ENCODE results near the gene TBC1D22A. TPM values are rescaled to one million over a fixed set of nuclear protein-coding genes. Genes with fewer than 3 reads are reported as not detected.

Gene TBC1D22A
- total RNA-seq, 2 donors from 2014 or later: 21.0 to 27.9 TPM

- Mint-ChIP-seq H3K4me1 (peaks cover 3% of the 10 kb centered on the region), H3K9me3 (peaks cover 6% of the 10 kb centered on the region), H3K36me3 (ENCODE audit: low read depth) (no peaks in the 10 kb centered on the region), H3K4me3 (no peak overlapping the region), H3K27me3 (ENCODE audit: insufficient read depth) (peaks cover 19% of the 10 kb centered on the region), H3K27ac (no peak overlapping the region)
- DNase-seq: no peak
- Histone ChIP-seq H3K4me3 (ENCODE audit: low read length) (no peak overlapping the region), H3K4me1 (ENCODE audit: control insufficient read depth, insufficient read depth, low read length) (peaks cover 6% of the 10 kb centered on the region), H3K9ac (ENCODE audit: extremely low read depth, low read length, poor library complexity, severe bottlenecking) (no peak overlapping the region), H3K9me3 (ENCODE audit: control insufficient read depth, low read length) (no peaks in the 10 kb centered on the region), H3K36me3 (ENCODE audit: control insufficient read depth, insufficient read depth, low read length) (no peaks in the 10 kb centered on the region), H3K27me3 (ENCODE audit: control insufficient read depth, insufficient read depth, low read length, poor library complexity, severe bottlenecking) (peaks cover 15% of the 10 kb centered on the region), H3K27ac (ENCODE audit: low read depth, low read length) (no peak overlapping the region)
- TF ChIP-seq CTCF (conservative IDR thresholded peaks at IDR 0.05): no peak
- 89 to 90% methylated on average over 4 to 6 of the region's 6 CpGs for WGBS, 2 experiments (ENCODE audit: insufficient coverage in 1 of 2, insufficient read length in 1 of 2)
These were observed 19.8 kb upstream of the TBC1D22A start for GRCh38 chr22:46742576-46743221.

GRCh38 chr22:46744581-46744980 is 17.9 kb upstream of the TBC1D22A start:
- H3K36me3 ChIP-seq (ENCODE audit: control insufficient read depth, insufficient read depth, low read length): no peaks in the 10 kb centered on the region
- peaks cover 29% of the 10 kb centered on the region for H3K27me3 Mint-ChIP-seq (ENCODE audit: insufficient read depth)
- H3K4me3 ChIP-seq (ENCODE audit: low read length): no peak overlapping the region
- WGBS, 2 experiments (ENCODE audit: insufficient coverage in 1 of 2, insufficient read length in 1 of 2): 90 to 94% methylated on average over 6 of the region's 6 CpGs
- no peak for DNase-seq
- H3K27me3 ChIP-seq (ENCODE audit: control insufficient read depth, insufficient read depth, low read length, poor library complexity, severe bottlenecking): peaks cover 21% of the 10 kb centered on the region
- H3K4me3 Mint-ChIP-seq: no peak overlapping the region
- no peaks in the 10 kb centered on the region for H3K36me3 Mint-ChIP-seq (ENCODE audit: low read depth)
- no peak overlapping the region for H3K9ac ChIP-seq (ENCODE audit: extremely low read depth, low read length, poor library complexity, severe bottlenecking)
- no peak for TF ChIP-seq CTCF (conservative IDR thresholded peaks at IDR 0.05)
- no peak overlapping the region for H3K27ac ChIP-seq (ENCODE audit: low read depth, low read length)
- H3K4me1 ChIP-seq (ENCODE audit: control insufficient read depth, insufficient read depth, low read length): no peaks in the 10 kb centered on the region
- no peak overlapping the region for H3K27ac Mint-ChIP-seq
- H3K9me3 ChIP-seq (ENCODE audit: control insufficient read depth, low read length): no peaks in the 10 kb centered on the region
- peaks cover 6% of the 10 kb centered on the region for H3K9me3 Mint-ChIP-seq
- peaks cover 3% of the 10 kb centered on the region for H3K4me1 Mint-ChIP-seq

- peaks cover 29% of the 10 kb centered on the region for H3K27me3 Mint-ChIP-seq (ENCODE audit: insufficient read depth)
- Histone ChIP-seq H3K27me3 (ENCODE audit: control insufficient read depth, insufficient read depth, low read length, poor library complexity, severe bottlenecking) (peaks cover 21% of the 10 kb centered on the region), H3K9me3 (ENCODE audit: control insufficient read depth, low read length) (no peaks in the 10 kb centered on the region), H3K4me1 (ENCODE audit: control insufficient read depth, insufficient read depth, low read length) (no peaks in the 10 kb centered on the region), H3K9ac (ENCODE audit: extremely low read depth, low read length, poor library complexity, severe bottlenecking) (no peak overlapping the region), H3K27ac (ENCODE audit: low read depth, low read length) (no peak overlapping the region), H3K4me3 (ENCODE audit: low read length) (no peak overlapping the region), H3K36me3 (ENCODE audit: control insufficient read depth, insufficient read depth, low read length) (no peaks in the 10 kb centered on the region)
- no peaks in the 10 kb centered on the region for H3K36me3 Mint-ChIP-seq (ENCODE audit: low read depth)
- TF ChIP-seq CTCF (conservative IDR thresholded peaks at IDR 0.05): no peak
- no peak overlapping the region for H3K4me3 Mint-ChIP-seq
- no peak for DNase-seq
- no peak overlapping the region for H3K27ac Mint-ChIP-seq
- 82 to 84% methylated on average over 3 to 5 of the region's 5 CpGs for WGBS, 2 experiments (ENCODE audit: insufficient coverage in 1 of 2, insufficient read length in 1 of 2)
- H3K9me3 Mint-ChIP-seq: peaks cover 6% of the 10 kb centered on the region
- H3K4me1 Mint-ChIP-seq: no peaks in the 10 kb centered on the region
These were observed 16.3 kb upstream of the TBC1D22A start for GRCh38 chr22:46746192-46746591.

All from endodermal cell (in vitro differentiated cells).